PFSK-1 (cell line): Measurements from ENCODE around the gene CNTNAP2.

Experiments used
- FOXP2 ChIP-seq: optimal IDR thresholded peaks from 2 replicates; pipeline ENCODE3; 2011; ENCODE audit warnings: borderline replicate concordance, control low read depth, inconsistent platforms; ENCODE audit not compliant: insufficient read depth; ENCODE audit errors: extremely low read length, extremely low read depth
- POLR2AphosphoS5 ChIP-seq: IDR thresholded peaks from 2 replicates; pipeline ENCODE4 v1.6.1; 2012; ENCODE audit warnings: low read depth, mild to moderate bottlenecking, control low read depth, low read length, moderate library complexity
- REST ChIP-seq, 2 experiments: IDR thresholded peaks; 2 replicates each; pipeline versions ENCODE4 v1.6.1 to v1.8.0; 2011 to 2012; ENCODE audit warnings: low read depth in 2 of 2, low read length in 2 of 2, control low read depth in 1 of 2, inconsistent platforms in 1 of 2, mild to moderate bottlenecking in 1 of 2, moderate library complexity in 1 of 2; ENCODE audit not compliant: insufficient read depth in 1 of 2
- TAF1 ChIP-seq: IDR thresholded peaks from 2 replicates; pipeline ENCODE4 v1.6.1; 2012; ENCODE audit warnings: low read length, control low read depth, borderline replicate concordance; ENCODE audit not compliant: insufficient read depth

- TF ChIP-seq REST (IDR thresholded peaks at IDR 0.05; ENCODE audit: insufficient read depth in 1 of 2, low read depth in 2 of 2, low read length in 2 of 2) (no peak), POLR2AphosphoS5 (no peak), TAF1 (no peak), FOXP2 (no peak)
These were observed 990.1 kb downstream of the CNTNAP2 start for GRCh38 chr7:147106746-147107145.
